B cell (primary cell): ENCODE data around the gene ENDOG. TPM values are rescaled to one million over a fixed set of nuclear protein-coding genes. Genes with fewer than 3 reads are reported as not detected.
A peak's percentile ranks its signal among the peaks of the same experiment; 100 is the strongest.

Source experiments
- ATAC-seq: fragments of 200-7000 bp; cut with Tn5 transposase; one replicate; pipeline ENCODE4 v1.10.0; 2021; ENCODE audit warnings: low read depth, mild to moderate bottlenecking, moderate number of reproducible peaks, moderate library complexity
- CTCF ChIA-PET: fragments of 350-600 bp; sonication (Branson Sonifier 250); formaldehyde crosslinking; loops from one replicate; lab custom pipeline; 2021; ENCODE audit warnings: antibody characterized with exemption, inconsistent platforms; lab: Charles Lee
- POLR2A ChIA-PET: fragments of 350-600 bp; sonication (Branson Sonifier 250); formaldehyde crosslinking; loops from one replicate; lab custom pipeline; 2021; ENCODE audit warnings: antibody characterized with exemption; lab: Charles Lee
- DNase-seq: peaks from one replicate; pipeline ENCODE4 v3.0.0; 2013
- H2AFZ ChIP-seq: 2 replicates; pipeline ENCODE4 v1.6.1; 2012; ENCODE audit warnings: mild to moderate bottlenecking, low read depth, low read length; ENCODE audit not compliant: insufficient read depth, poor library complexity, severe bottlenecking
- H3K27ac ChIP-seq, 2 donors: 1 replicate in 1 of 2; 2 replicates in 1 of 2; pipeline ENCODE4 v1.5.1; 2012 to 2013; ENCODE audit warnings: low read length in 2 of 2, mild to moderate bottlenecking in 2 of 2, moderate library complexity in 1 of 2
- H3K27me3 ChIP-seq, 4 experiments: fragments of 200-600 bp in 1 of 4; sonication (generic) in 1 of 4; replicated peaks in 1 of 4; 1 replicate in 2 of 4; 2 replicates in 2 of 4; pipeline versions ENCODE4 v1.6.1 to v1.7.0; 2013 to 2016; ENCODE audit warnings: low read length in 3 of 4, mild to moderate bottlenecking in 2 of 4, mixed read lengths in 1 of 4, moderate library complexity in 1 of 4; ENCODE audit not compliant: insufficient read depth in 4 of 4, control insufficient read depth in 3 of 4; ENCODE audit errors: control extremely low read depth in 1 of 4
- H3K36me3 ChIP-seq, 2 experiments: replicated peaks in 1 of 2; 1 replicate in 1 of 2; 2 replicates in 1 of 2; pipeline versions ENCODE4 v1.6.1 to v1.7.1; 2013; ENCODE audit warnings: low read length in 1 of 2; ENCODE audit not compliant: insufficient read depth in 2 of 2, control insufficient read depth in 1 of 2; ENCODE audit errors: control extremely low read depth in 1 of 2, extremely low read depth in 1 of 2
- H3K4me1 ChIP-seq, 2 donors: fragments of 200-600 bp in 1 of 2; sonication (generic) in 1 of 2; 1 replicate in 1 of 2; 2 replicates in 1 of 2; pipeline versions ENCODE4 v1.5.1 to v1.6.1; 2013 to 2017; ENCODE audit warnings: low read length in 2 of 2; ENCODE audit not compliant: control insufficient read depth in 2 of 2, insufficient read depth in 2 of 2
- H3K4me2 ChIP-seq: replicated peaks from 2 replicates; pipeline ENCODE3; 2012; ENCODE audit warnings: mild to moderate bottlenecking, low read depth, low read length; ENCODE audit not compliant: poor library complexity, severe bottlenecking
- H3K4me3 ChIP-seq, 5 experiments: fragments of 200-600 bp in 1 of 5; sonication (generic) in 1 of 5; 1 replicate in 3 of 5; 2 replicates in 2 of 5; pipeline versions ENCODE4 v1.5.1 to v1.7.0; 2011 to 2016; ENCODE audit warnings: low read length in 4 of 5, mild to moderate bottlenecking in 4 of 5, low read depth in 2 of 5, control low read depth in 1 of 5, moderate library complexity in 1 of 5; ENCODE audit not compliant: insufficient read depth in 1 of 5; ENCODE audit errors: control extremely low read depth in 1 of 5, extremely low read depth in 1 of 5
- H3K79me2 ChIP-seq: fragments of 200-600 bp; sonication (generic); one replicate; pipeline ENCODE4 v1.6.0; 2016; ENCODE audit warnings: low read length; ENCODE audit not compliant: control insufficient read depth, insufficient read depth
- H3K9ac ChIP-seq: fragments of 200-600 bp; sonication (generic); 2 replicates; pipeline ENCODE4 v1.6.1; 2017; ENCODE audit warnings: mild to moderate bottlenecking, low read length, moderate library complexity
- H3K9me3 ChIP-seq, 3 donors: one replicate each; pipeline versions ENCODE4 v1.6.1 to v1.7.1; 2013; ENCODE audit warnings: low read length in 2 of 3; ENCODE audit not compliant: control insufficient read depth in 2 of 3, insufficient read depth in 1 of 3; ENCODE audit errors: control extremely low read depth in 1 of 3
- H4K20me1 ChIP-seq: 2 replicates; pipeline ENCODE4 v1.6.0; 2012; ENCODE audit warnings: mild to moderate bottlenecking, low read length; ENCODE audit not compliant: insufficient read depth, control insufficient read depth, poor library complexity, severe bottlenecking
- H3K27ac Mint-ChIP-seq: one replicate; pipeline ENCODE4 v1.8.0; 2021; ENCODE audit warnings: mixed read lengths
- H3K27me3 Mint-ChIP-seq: one replicate; pipeline ENCODE4 v1.8.0; 2021; ENCODE audit warnings: mixed read lengths
- H3K4me1 Mint-ChIP-seq: one replicate; pipeline ENCODE4 v1.8.0; 2021; ENCODE audit warnings: mixed read lengths
- H3K4me3 Mint-ChIP-seq: one replicate; pipeline ENCODE4 v1.8.0; 2021; ENCODE audit warnings: mixed read lengths
- H3K9me3 Mint-ChIP-seq: one replicate; pipeline ENCODE4 v1.8.0; 2022; ENCODE audit warnings: mixed read lengths; ENCODE audit not compliant: insufficient read depth
- EZH2 ChIP-seq: IDR thresholded peaks from 2 replicates; pipeline ENCODE4 v1.6.1; 2012; ENCODE audit warnings: borderline replicate concordance, low read depth, mild to moderate bottlenecking, moderate library complexity, low read length; ENCODE audit not compliant: insufficient read depth, poor library complexity, severe bottlenecking
- WGBS: methylation state at CpG from one replicate; pipeline ENCODE4 v1.1.5; 2013; ENCODE audit warnings: missing lambda C conversion rate; ENCODE audit not compliant: insufficient coverage; 5-methylcytosine and 5-hydroxymethylcytosine counted together
- intact Hi-C: fragments of 100-400 bp; cut with micrococcal nuclease; formaldehyde crosslinking; loops from one replicate; pipeline ENCODE4 v1.10.0; 2022
- polyA plus RNA-seq: library from polyadenylated mRNA; depleted of rRNA; stranded (reverse); fragments of >200 nt; gene quantifications from 2 replicates; pipeline ENCODE4 v1.2.3, GENCODE V29; 2012
- total RNA-seq, 2 donors: library from RNA; stranded (reverse); fragments of 120-200 nt in 1 of 2; gene quantifications; 1 replicate in 1 of 2; 2 replicates in 1 of 2; pipeline versions ENCODE4 v1.2.3 to v1.2.4, GENCODE V29; 2013 to 2022
- TF ChIP-seq, protein P1 (sequence below): fragments of 200-600 bp; IDR thresholded peaks from one replicate; pipeline ENCODE4 v1.8.0; 2022; ENCODE audit warnings: antibody characterized with exemption, mild to moderate bottlenecking

Gene ENDOG
- total and polyA plus RNA-seq, 2 donors (not counting 1 experiment from before 2014, with no cell fraction given), result 12.5 to 19.3 TPM

DNA sequence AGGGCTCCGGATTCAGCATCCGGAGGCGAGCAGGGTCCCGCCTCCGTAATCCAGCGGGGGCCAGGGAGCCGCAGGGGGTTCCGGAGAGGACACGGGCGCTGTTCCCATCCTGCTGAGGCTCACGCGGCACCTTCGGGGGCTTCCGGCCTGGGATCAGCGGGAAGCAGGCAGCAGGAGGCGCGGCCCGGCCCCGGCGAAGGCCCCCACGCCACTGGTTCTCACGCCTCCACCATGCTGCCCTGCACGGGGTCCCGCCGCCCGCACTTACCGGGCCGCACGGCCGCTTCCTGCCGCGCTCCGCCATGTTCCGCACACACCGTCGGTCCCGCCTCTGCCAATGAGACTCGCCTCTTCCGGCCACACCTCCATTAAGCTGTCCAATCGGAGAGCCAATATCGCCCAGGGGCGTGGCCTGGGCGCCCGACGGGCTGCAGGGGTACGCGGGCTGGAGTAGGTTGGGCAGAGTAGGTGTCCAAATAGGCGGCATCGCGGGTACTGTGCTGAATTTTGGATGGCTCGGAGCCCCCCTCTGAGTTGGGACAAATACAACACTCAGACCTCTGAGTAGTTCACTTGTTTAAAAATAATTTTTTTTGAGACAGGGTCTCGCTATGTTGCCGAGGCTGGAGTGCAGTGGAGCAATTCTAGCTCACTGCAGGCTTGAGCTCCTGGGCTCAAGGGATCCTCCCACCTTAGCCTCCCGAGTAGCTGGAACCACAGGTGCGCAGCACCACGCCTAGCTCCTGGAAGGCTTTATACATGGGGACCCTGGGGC is 11.4 kb downstream of the ENDOG start, which contains the start of gene SPOUT1:
SPOUT1 (minus strand) TSS at position 318 of the 775 bp plus-strand sequence; CDS start at position 304, 14 bp downstream.
- H4K20me1 ChIP-seq, result peaks cover 4% of the 10 kb centered on the region
- H3K36me3 ChIP-seq, result peaks cover 0 to 28% of the 10 kb centered on the region in 2 experiments
- H3K27me3 ChIP-seq, result no peaks in the 10 kb centered on the region
- no peaks in the 10 kb centered on the region for H3K9me3 ChIP-seq
- ChIA-PET CTCF (interaction anchor here (0.9 to 3.0 kb wide), 5 partner anchors 11 to 99 kb away, joined by 3 to 23 read pairs (median 7); partner anchors contain the start of gene ENDOG), POLR2A (interaction anchor here (0.6 to 1.2 kb wide), 6 partner anchors 8 to 520 kb away, joined by 3 to 6 read pairs (median 4); no protein-coding TSS in a partner anchor)
- H3K4me3 ChIP-seq, result peak within 1 kb of the TSS; percentile 43 to 97 (median 91)
- peak within 1 kb of the TSS; percentile 79 for H3K9ac ChIP-seq
- H3K4me3 Mint-ChIP-seq, result peak within 1 kb of the TSS; percentile 97
- peak within 1 kb of the TSS; percentile 83 for H2AFZ ChIP-seq
- peak within 1 kb of the TSS; percentile 74 for H3K4me2 ChIP-seq
- H3K27ac Mint-ChIP-seq, result peak within 1 kb of the TSS; percentile 95
- intact Hi-C loops, result loop anchor here (1.0 kb wide), 5 partner anchors 11 to 140 kb away; partner anchors contain the start of genes DOLK, ENDOG, LRRC8A and NUP188
- peaks cover 20% of the 10 kb centered on the region for H3K79me2 ChIP-seq
- DNase-seq (peak; percentile 95), ATAC-seq (peak; percentile 99)
- H3K9me3 Mint-ChIP-seq, result no peaks in the 10 kb centered on the region
- peaks cover 19% of the 10 kb centered on the region for H3K4me1 Mint-ChIP-seq
- WGBS, result under 1% methylated on average over 48 of the region's 56 CpGs
- no peaks in the 10 kb centered on the region for H3K27me3 Mint-ChIP-seq
- H3K4me1 ChIP-seq, result peaks cover 12 to 17% of the 10 kb centered on the region in 2 donors
- TF ChIP-seq, protein P1, sequence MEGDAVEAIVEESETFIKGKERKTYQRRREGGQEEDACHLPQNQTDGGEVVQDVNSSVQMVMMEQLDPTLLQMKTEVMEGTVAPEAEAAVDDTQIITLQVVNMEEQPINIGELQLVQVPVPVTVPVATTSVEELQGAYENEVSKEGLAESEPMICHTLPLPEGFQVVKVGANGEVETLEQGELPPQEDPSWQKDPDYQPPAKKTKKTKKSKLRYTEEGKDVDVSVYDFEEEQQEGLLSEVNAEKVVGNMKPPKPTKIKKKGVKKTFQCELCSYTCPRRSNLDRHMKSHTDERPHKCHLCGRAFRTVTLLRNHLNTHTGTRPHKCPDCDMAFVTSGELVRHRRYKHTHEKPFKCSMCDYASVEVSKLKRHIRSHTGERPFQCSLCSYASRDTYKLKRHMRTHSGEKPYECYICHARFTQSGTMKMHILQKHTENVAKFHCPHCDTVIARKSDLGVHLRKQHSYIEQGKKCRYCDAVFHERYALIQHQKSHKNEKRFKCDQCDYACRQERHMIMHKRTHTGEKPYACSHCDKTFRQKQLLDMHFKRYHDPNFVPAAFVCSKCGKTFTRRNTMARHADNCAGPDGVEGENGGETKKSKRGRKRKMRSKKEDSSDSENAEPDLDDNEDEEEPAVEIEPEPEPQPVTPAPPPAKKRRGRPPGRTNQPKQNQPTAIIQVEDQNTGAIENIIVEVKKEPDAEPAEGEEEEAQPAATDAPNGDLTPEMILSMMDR, result no peak
- TF ChIP-seq EZH2, result no peak
- peak within 1 kb of the TSS; percentile 42 to 74 for H3K27ac ChIP-seq

DNA sequence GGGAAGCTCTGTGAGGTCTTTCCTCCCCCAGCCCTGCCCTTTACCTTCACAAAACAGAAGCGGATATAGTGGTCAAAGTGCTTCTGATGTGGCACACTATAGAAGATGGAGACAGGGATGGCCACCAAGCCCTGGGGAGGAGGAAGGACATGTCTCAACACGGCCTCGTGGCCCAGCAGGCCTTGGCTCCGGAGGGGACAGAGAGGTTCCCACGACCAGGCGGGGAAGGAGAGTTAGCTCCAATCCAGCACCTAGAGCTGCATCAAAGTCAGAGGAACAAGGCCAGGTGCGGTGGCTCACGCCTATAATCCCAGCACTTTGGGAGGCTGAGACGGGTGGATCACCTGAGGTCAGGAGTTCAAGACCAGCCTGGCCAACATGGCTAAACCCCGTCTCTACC is 15.4 kb downstream of the ENDOG start:
- Histone ChIP-seq H3K36me3 (peaks cover 0 to 8% of the 10 kb centered on the region in 2 experiments), H3K27ac (no peak overlapping the region), H3K4me1 (peaks cover 8 to 12% of the 10 kb centered on the region in 2 donors), H3K4me2 (no peak overlapping the region), H2AFZ (no peak overlapping the region), H3K9me3 (no peaks in the 10 kb centered on the region), H3K4me3 (no peak overlapping the region), H3K27me3 (no peaks in the 10 kb centered on the region), H3K79me2 (peaks cover 15% of the 10 kb centered on the region), H4K20me1 (no peaks in the 10 kb centered on the region), H3K9ac (no peak overlapping the region)
- ChIA-PET CTCF (no interaction called here), POLR2A (no interaction called here)
- ATAC-seq, result no peak
- H3K4me3 Mint-ChIP-seq, result no peak overlapping the region
- intact Hi-C loops, result loop anchor here (1.0 kb wide), 1 partner anchor 23 kb away; no protein-coding TSS in a partner anchor
- 98% methylated on average over 8 of the region's 10 CpGs for WGBS
- no peak for DNase-seq
- H3K27ac Mint-ChIP-seq, result no peak overlapping the region
- no peaks in the 10 kb centered on the region for H3K27me3 Mint-ChIP-seq
- H3K4me1 Mint-ChIP-seq, result peaks cover 11% of the 10 kb centered on the region
- no peak for TF ChIP-seq EZH2
- TF ChIP-seq, protein P1, result no peak
- H3K9me3 Mint-ChIP-seq, result no peaks in the 10 kb centered on the region
